RPMI8226 (cell line): ENCODE results near the gene PRKG2.

Source experiments
- DNase-seq: peaks from one replicate; pipeline ENCODE4 v3.0.0-alpha.2; 2015

Gene PRKG2

GRCh38 chr4:81217779-81218178 lies 2.8 kb upstream of the PRKG2 start:
- no peak for DNase-seq

DNA sequence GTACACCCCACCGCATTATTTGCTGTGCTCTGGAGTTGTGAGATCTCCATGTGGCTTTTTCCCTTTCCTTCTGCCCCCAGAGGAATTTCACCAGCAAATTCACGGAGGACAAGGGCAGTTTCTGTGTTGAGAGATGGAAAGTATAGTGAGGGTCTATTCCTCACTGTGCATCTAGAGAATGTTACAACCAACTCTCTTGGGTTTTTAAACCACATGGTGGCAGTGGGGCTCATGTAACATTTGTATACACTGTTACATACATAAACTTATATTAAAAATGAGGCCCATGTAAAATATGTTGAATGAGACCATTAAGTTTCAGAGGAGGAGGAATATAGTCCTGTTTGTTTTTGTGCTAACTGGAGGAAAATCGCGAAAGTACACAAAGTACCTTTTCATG lies 909 bp upstream of the PRKG2 start:
- DNase-seq: no peak

GRCh38 chr4:81214144-81214880 lies 710 bp downstream of the PRKG2 start:
- DNase-seq: no peak

DNA sequence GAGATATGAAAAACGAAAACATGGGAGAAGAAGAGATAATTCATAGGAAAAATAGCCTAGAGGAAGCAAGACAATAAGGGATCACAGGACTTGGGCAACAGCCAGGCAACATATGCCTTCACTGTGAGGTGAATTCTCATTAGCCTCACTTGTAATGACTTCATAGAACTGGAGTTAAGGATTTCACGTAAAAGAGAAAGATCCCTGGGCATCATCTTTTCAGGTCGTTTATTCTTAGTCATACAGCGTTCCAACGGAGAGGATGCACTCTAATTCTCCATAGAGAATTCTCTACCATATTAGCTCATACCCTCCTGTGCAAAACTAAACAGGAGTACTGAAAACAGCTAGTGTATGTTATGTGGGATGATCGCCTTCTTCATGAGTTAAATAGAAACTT lies 1.4 kb downstream of the PRKG2 start:
- DNase-seq: no peak

DNA sequence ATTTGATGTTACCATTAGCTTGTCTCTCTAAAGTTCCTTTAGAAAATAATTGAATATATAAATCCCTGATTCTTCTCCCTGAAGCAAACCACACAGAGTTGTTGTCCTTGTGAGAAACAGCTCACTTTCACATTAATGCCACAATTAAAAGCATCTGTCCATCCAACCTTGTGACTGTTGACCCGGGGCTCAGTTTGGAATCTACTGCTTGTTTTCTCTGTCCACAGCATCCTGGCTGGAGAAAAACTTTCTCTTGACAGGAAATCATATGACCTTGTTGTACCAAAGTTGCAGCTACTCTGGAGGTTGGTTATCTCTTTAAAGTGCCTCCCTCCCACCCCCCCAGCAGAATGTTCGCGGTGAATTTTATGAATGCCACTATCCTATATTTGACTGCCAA lies 3.1 kb downstream of the PRKG2 start:
- DNase-seq: no peak

GRCh38 chr4:81207828-81208227 lies 7.2 kb downstream of the PRKG2 start:
- DNase-seq: no peak

- no peak for DNase-seq
Observed at GRCh38 chr4:81205302-81205701, 9.7 kb downstream of the PRKG2 start.

DNA sequence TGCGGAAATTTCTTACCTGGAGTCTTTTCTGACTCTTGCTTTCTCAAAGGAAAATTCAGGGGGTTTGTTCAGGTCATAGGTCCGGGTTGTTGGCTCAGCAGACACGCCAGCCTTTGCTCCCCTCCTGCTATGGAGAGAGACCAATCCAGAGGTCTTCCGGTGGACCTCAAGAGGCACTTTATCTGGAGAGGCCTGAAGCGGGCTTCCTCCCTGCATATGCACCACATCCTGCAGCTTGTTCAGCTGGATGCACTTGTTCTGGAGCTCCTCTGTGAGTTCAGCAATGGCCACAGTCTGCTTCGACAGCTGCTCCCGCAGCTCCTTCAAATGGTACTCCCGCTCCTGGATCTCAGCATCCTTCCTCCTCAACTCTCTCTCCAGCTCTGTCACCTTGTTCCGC lies 10.5 kb downstream of the PRKG2 start:
- DNase-seq: no peak

DNA sequence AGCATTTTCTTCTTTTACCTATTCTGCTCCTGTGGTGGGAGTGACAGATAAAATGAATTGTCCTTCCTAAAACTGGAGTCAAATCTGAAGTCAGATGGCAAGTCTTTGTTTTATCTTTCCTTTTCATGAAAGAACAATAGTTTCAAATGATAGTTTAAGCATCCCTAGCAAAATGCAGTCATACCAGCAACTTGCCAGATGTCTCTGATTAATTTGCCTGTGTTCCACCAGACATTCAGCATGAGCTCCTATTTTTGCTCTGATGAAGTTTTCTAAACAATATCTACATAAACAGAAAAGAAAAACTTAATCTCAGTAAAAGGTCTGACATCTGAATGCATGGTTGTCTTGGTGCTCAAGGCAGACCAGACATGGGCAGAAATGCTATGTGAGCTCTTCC lies 15.2 kb downstream of the PRKG2 start:
- DNase-seq: no peak

DNA sequence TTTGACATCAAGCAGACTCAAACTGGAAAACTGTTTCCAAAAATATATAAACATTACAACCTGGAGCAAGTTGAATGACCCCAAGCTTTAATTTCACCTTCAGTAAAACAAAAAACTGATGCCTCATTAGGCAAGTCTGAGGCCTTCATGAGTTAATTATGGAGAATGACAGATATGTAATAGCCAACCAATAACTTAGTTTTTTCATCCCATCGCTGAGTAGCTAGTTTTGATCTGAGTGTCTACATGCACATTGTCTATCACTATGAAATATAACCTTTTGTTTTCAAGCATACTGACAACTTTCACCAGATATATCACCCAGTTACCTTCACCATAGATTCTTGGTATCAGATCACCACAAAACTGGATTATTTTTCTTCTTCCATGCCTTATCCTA lies 16.4 kb downstream of the PRKG2 start:
- no peak for DNase-seq

GRCh38 chr4:81197864-81198524 lies 17.0 kb downstream of the PRKG2 start:
- DNase-seq: peak; percentile 51

GRCh38 chr4:81196126-81196650 lies 18.8 kb downstream of the PRKG2 start:
- peak; percentile 52 for DNase-seq

GRCh38 chr4:81195475-81195874 lies 19.5 kb downstream of the PRKG2 start:
- DNase-seq: no peak

- no peak for DNase-seq
Observed at GRCh38 chr4:81194286-81194685, 20.7 kb downstream of the PRKG2 start.

DNA sequence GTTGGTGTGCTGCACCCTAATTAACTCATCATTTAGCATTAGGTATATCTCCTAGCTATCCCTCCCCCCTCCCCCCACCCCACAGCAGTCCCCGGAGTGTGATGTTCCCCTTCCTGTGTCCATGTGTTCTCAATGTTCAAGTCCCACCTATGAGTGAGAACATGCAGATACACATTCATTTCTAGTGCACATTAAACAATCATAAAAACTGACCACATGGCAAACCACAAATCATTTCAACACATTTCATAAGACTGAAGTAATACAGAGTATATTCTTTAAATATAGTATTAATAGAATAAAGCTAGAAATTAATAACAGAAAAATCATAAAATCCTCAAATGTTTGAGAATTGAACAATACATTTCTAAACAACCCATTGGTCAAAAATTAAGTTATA lies 34.1 kb downstream of the PRKG2 start:
- DNase-seq: no peak

GRCh38 chr4:81179326-81179725 lies 35.7 kb downstream of the PRKG2 start:
- no peak for DNase-seq

- DNase-seq: no peak
Observed at GRCh38 chr4:81173213-81173612, 41.8 kb downstream of the PRKG2 start.

- DNase-seq: no peak
Observed at GRCh38 chr4:81166458-81167160, 48.4 kb downstream of the PRKG2 start.

GRCh38 chr4:81165861-81166430 lies 49.1 kb downstream of the PRKG2 start:
- DNase-seq: no peak

GRCh38 chr4:81164623-81165416 lies 50.2 kb downstream of the PRKG2 start:
- no peak for DNase-seq

DNA sequence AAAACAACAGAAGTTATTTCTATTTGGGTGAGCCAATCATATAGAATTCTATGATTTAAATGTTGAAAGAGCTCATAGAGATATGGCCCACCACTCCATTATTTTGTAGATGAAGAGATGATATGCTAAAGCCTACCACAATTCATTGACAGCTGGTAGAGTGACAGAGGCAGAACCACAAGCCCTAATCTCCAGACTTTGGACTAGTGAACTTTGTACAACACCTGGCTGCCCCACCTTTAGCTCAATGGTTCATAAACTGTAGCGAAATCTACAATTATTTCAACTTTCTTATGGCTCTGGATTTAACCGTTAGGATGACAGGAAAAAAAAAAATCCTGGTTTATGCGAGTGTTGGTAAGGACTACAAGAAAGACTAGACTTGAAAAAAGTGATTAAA lies 50.9 kb downstream of the PRKG2 start:
- DNase-seq: no peak

DNA sequence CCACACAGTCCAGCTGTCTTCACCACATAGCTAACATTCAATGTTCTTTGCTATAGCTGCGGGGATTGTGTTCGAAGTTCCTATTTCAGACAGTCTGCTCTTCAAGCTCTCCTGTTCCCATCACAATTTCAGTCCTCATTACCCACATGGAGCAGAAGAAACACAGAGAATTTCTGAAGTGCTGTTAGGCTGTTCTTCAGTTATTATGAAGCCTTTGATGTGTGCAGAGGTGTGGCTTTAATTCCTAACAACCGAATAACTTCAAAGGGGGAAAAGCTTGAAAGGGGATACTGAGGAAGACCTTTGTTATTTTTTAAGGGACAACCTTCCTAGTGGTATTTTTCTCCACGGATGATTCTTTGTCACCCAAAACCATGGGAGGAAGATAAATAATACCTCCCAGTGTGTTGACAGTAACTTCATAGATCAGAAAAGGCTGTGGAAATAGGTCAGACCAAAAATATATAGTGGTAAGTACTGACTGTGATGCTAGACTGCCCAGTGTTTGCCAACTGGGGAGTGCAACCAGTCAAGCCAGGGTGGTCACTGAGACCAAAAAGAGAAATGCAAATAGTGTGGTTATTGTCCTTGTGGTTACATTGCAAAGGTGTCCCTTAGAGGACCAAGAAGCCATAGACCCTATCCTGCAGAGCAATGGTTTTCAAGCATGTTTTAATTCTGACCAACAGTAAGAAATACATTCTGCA lies 52.1 kb downstream of the PRKG2 start:
- DNase-seq: no peak
